Muscle of leg (tissue), 16 donors: ENCODE results near the gene YPEL2. TPM values are rescaled to one million over a fixed set of nuclear protein-coding genes. Genes with fewer than 3 reads are reported as not detected.
"Not testable (repeated sequence)": the region's sequence is repeated elsewhere in the genome, so short reads cannot be mapped to it uniquely, and the experiment has no call there.

ENCODE experiments used
- DNase-seq: peaks from one replicate; pipeline ENCODE4 v3.0.0; 2013
- H3K27ac ChIP-seq: one replicate; pipeline ENCODE4 v1.5.1; 2013; ENCODE audit warnings: mild to moderate bottlenecking, low read length, control low read depth
- H3K27me3 ChIP-seq: one replicate; pipeline ENCODE4 v1.6.1; 2013; ENCODE audit warnings: low read length; ENCODE audit not compliant: control insufficient read depth, insufficient read depth
- H3K36me3 ChIP-seq: one replicate; pipeline ENCODE4 v1.6.1; 2013; ENCODE audit warnings: low read length; ENCODE audit not compliant: control insufficient read depth, insufficient read depth
- H3K4me1 ChIP-seq: one replicate; pipeline ENCODE4 v1.6.1; 2013; ENCODE audit warnings: low read length; ENCODE audit not compliant: control insufficient read depth, insufficient read depth
- H3K4me3 ChIP-seq: one replicate; pipeline ENCODE4 v1.5.1; 2013; ENCODE audit warnings: low read length, control low read depth
- H3K9me3 ChIP-seq: replicated peaks from 2 replicates; pipeline ENCODE4 v1.6.1; 2013; ENCODE audit warnings: low read depth, low read length; ENCODE audit not compliant: control insufficient read depth
- WGBS: methylation state at CpG from one replicate; pipeline ENCODE4 v1.1.5; 2013; ENCODE audit warnings: missing lambda C conversion rate; ENCODE audit not compliant: insufficient coverage; 5-methylcytosine and 5-hydroxymethylcytosine counted together
- long read RNA-seq, 11 donors: transcript quantifications; one replicate each; lab custom pipeline, GENCODE V29; 2026
- polyA plus RNA-seq, 8 donors: library from polyadenylated mRNA; unstranded; fragments of 120-200 nt; gene quantifications; one replicate each; pipeline versions ENCODE4 v1.2.1 to v1.2.3, GENCODE V29; 2013; ENCODE audit warnings: inconsistent platforms in 1 of 8, low replicate concordance in 1 of 8; ENCODE audit not compliant: insufficient read length in 8 of 8, insufficient read depth in 1 of 8
- total RNA-seq: library from RNA; stranded (reverse); fragments of 120-200 nt; gene quantifications from one replicate; pipeline ENCODE4 v1.2.4, GENCODE V29; 2013

Gene YPEL2, protein sequence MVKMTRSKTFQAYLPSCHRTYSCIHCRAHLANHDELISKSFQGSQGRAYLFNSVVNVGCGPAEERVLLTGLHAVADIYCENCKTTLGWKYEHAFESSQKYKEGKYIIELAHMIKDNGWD
- total RNA-seq = 12.8 TPM
- polyA plus RNA-seq = 10 to 100 TPM; 11.3 to 15.6 (median 12.8) TPM
- long read RNA-seq, donor 1 = 0 reads
- long read RNA-seq, donor 2, partial matches to known transcripts = 0 of 1 reads
- long read RNA-seq, donor 2, other reads (novel, unspliced or antisense) = 0 of 1 reads
- long read RNA-seq, donor 3, full-length matches to known transcripts = 5 of 5 reads
- long read RNA-seq, donor 3, partial matches to known transcripts = 0 of 5 reads
- long read RNA-seq, donor 3, other reads (novel, unspliced or antisense) = 0 of 5 reads
- long read RNA-seq, donor 4, full-length matches to known transcripts = 1 of 1 reads
- long read RNA-seq, donor 4, partial matches to known transcripts = 0 of 1 reads
- long read RNA-seq, donor 4, other reads (novel, unspliced or antisense) = 0 of 1 reads
- long read RNA-seq, donor 5, full-length matches to known transcripts = 7 of 7 reads
- long read RNA-seq, donor 5, partial matches to known transcripts = 0 of 7 reads
- long read RNA-seq, donor 5, other reads (novel, unspliced or antisense) = 0 of 7 reads
- long read RNA-seq, donor 6, full-length matches to known transcripts = 1 of 1 reads
- long read RNA-seq, donor 6, partial matches to known transcripts = 0 of 1 reads
- long read RNA-seq, donor 6, other reads (novel, unspliced or antisense) = 0 of 1 reads
- long read RNA-seq, donor 7, full-length matches to known transcripts = 4 of 4 reads
- long read RNA-seq, donor 7, partial matches to known transcripts = 0 of 4 reads
- long read RNA-seq, donor 7, other reads (novel, unspliced or antisense) = 0 of 4 reads
- long read RNA-seq, donor 8, full-length matches to known transcripts = 2 of 2 reads
- long read RNA-seq, donor 8, partial matches to known transcripts = 0 of 2 reads
- long read RNA-seq, donor 8, other reads (novel, unspliced or antisense) = 0 of 2 reads
- long read RNA-seq, donor 9, full-length matches to known transcripts = 5 of 5 reads
- long read RNA-seq, donor 9, partial matches to known transcripts = 0 of 5 reads
- long read RNA-seq, donor 9, other reads (novel, unspliced or antisense) = 0 of 5 reads
- long read RNA-seq, donor 10, full-length matches to known transcripts = 3 of 3 reads
- long read RNA-seq, donor 10, partial matches to known transcripts = 0 of 3 reads
- long read RNA-seq, donor 10, other reads (novel, unspliced or antisense) = 0 of 3 reads
- long read RNA-seq, donor 11, full-length matches to known transcripts = 2 of 19 reads
- long read RNA-seq, donor 11, partial matches to known transcripts = 17 of 19 reads
- long read RNA-seq, donor 11, other reads (novel, unspliced or antisense) = 0 of 19 reads

DNA sequence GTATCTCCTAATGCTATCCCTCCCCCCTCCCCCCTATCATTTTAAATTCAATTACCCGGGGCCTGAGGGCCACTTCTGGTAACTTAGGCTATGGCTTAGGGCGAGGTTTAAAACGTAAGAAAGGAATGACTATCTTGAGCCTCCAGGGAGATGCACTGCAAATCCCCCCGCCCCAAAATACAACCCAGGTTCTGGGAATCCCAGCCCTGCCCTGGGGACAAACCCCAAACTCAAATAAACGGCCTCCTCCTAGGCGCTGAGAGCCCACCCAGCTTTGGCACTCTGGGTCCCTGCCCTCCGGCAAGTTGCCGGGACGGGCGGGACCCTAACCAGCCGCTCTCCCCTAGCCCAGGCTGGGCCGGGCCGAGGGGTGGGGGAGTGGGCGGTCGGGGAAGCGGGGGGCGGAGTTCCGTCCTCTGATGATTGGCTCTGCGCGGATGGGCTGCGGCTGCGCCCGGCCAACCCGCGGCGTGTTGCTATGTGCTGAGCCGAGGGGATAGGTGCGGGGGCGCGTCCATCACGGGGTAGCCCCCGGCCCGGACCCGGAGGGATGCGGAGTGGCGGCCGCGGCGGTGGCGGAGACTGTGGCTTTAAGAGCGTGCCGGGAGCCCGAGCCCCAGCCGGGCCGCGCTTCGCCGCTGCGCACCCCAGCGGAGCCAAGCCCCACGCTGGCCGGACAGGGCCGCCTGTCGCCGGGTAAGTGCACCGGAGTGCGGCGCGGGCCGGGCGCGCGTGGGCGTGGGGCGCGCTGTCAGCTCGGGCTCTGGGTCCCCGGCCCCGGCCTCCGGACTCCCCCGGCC lies at the start of gene YPEL2:
Gene YPEL2 (plus strand): TSS at position 527 of the 800 bp plus-strand sequence. CDS start 21,755 bp downstream, outside the sequence.
- DNase-seq = peak; percentile 99
- peak within 1 kb of the TSS; percentile 92 for H3K4me3 ChIP-seq
- under 1% methylated on average over 62 of the region's 71 CpGs for whole genome bisulfite sequencing
- H3K27ac ChIP-seq = peak within 1 kb of the TSS; percentile 89
- H3K4me1 ChIP-seq = peaks cover 35% of the 10 kb centered on the region
- no peaks in the 10 kb centered on the region for H3K27me3 ChIP-seq
- no peaks in the 10 kb centered on the region for H3K36me3 ChIP-seq
- no peaks in the 10 kb centered on the region for H3K9me3 ChIP-seq

DNA sequence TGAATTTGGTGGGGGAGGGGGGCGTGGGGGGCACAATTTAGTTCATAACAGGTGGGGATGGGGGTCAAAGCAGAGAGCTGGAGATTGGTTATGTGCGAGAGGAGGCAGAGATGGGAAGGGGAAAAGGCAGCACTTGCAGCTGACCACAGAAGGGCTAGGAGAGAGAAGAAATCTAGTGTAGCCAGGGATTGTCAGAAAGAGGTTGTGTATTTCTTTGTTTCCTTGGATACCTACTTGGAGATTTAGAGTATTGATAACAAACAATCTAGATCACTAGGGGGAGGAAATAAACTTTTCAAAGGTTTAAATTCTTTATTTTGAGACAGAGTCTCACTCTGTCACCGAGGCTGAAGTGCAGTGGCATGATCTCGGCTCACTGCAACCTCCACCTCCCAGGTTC lies 47.1 kb upstream of the YPEL2 start:
- DNase-seq = peak; percentile 46
- no peaks in the 10 kb centered on the region for H3K27me3 ChIP-seq
- no peak overlapping the region for H3K27ac ChIP-seq
- H3K9me3 ChIP-seq = no peaks in the 10 kb centered on the region
- no peaks in the 10 kb centered on the region for H3K4me1 ChIP-seq
- H3K36me3 ChIP-seq = no peaks in the 10 kb centered on the region
- H3K4me3 ChIP-seq = no peak overlapping the region
- 38% methylated on average over 4 of the region's 4 CpGs for WGBS

DNA sequence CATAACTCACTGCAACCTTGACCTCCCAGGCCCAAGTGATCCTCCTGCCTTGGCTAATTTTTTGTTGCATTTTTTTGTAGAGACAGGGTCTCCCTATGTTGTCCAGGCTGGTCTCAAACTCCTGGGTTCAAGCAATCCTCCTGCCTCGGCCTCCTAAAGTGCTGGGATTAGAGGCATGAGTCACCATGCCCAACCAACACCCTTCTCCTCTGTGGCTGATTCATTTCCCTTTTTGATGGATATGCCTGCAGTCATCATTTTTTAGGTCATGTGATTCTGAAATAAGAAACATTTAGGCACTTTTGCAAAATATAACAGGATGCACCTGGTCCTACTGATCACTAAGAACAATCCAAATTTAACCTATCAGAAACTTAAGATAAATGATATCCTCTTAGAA lies 44.0 kb upstream of the YPEL2 start:
- H3K9me3 ChIP-seq = no peaks in the 10 kb centered on the region
- no peaks in the 10 kb centered on the region for H3K27me3 ChIP-seq
- no peaks in the 10 kb centered on the region for H3K4me1 ChIP-seq
- H3K36me3 ChIP-seq = no peaks in the 10 kb centered on the region
- H3K27ac ChIP-seq = peak overlapping the region; percentile 18
- WGBS = no CpG with 5 or more reads among the region's 1 CpG
- no peak overlapping the region for H3K4me3 ChIP-seq
- DNase-seq = peak; percentile 65

DNA sequence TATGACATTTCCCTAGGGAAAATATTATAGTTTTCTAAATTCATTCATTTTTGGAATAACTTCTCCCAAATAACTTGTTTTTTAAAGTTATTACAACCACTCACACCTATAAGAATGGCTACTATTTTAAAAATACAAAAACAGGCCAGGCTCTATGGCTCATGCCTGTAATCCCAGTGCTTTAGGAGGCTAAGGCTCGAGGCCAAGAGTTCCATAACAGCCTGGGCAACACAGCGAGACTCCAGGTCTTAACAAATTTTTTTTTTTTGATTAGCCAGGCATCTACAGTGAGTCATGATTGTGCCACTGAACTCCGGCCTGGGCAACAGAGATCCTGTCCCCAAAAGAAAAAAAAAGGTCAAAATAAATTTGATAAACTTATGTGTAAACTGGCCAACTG lies 43.6 kb upstream of the YPEL2 start:
- no peaks in the 10 kb centered on the region for H3K9me3 ChIP-seq
- H3K4me1 ChIP-seq = no peaks in the 10 kb centered on the region
- no peak for DNase-seq
- WGBS = 85% methylated on average over 2 of the region's 3 CpGs
- H3K4me3 ChIP-seq = no peak overlapping the region
- peak overlapping the region; percentile 18 for H3K27ac ChIP-seq
- no peaks in the 10 kb centered on the region for H3K27me3 ChIP-seq
- H3K36me3 ChIP-seq = no peaks in the 10 kb centered on the region

DNA sequence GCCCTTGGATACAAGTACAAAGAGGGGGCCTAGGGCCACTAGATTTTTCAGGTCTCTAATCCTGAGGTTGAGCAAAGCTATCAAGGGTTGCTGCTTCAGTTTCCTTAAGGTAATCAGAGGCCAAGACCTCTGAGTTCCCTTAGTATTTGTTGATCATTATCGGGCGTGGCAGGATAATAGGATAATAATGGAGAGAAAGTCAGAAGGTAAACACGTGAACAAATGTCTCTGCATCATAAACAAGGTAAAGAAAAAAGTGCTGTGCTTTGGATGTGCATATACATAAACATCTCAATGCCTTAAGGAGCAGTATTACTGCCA lies 41.5 kb upstream of the YPEL2 start:
- H3K36me3 ChIP-seq = no peaks in the 10 kb centered on the region
- no peaks in the 10 kb centered on the region for H3K27me3 ChIP-seq
- H3K4me3 ChIP-seq = no peak overlapping the region
- DNase-seq = no peak
- H3K9me3 ChIP-seq = no peaks in the 10 kb centered on the region
- WGBS = no CpG with 5 or more reads among the region's 3 CpGs
- no peak overlapping the region for H3K27ac ChIP-seq
- no peaks in the 10 kb centered on the region for H3K4me1 ChIP-seq

DNA sequence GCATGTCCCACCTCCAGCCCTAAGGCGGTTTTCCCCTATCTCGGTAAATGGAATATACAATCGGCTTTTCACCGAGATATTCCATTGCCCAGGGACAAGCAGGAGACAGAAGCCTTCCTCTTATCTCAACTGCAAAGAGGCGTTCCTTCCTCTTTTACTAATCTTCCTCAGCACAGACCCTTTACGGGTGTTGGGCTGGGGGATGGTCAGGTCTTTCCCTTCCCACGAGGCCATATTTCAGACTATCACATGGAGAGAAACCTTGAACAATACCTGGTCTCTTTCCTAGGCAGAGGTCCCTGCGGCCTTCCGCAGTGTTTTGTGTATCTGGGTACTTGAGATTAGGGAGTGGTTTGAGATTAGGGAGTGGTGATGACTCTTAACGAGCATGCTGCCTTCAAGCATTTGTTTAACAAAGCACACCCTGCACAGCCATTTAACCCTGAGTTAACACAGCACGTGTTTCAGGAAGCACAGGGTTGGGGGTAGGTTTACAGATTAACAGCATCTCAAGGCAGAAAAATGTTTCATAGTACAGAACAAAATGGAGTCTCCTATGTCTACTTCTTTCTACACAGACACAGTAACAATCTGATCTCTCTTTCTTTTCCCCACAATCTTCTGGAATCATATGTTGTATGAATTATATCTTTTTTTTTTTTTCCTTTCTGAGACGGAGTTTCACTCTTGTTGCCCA lies 41.0 kb upstream of the YPEL2 start:
- H3K36me3 ChIP-seq, H3K27ac ChIP-seq, DNase-seq, H3K4me3 ChIP-seq, H3K27me3 ChIP-seq, H3K4me1 ChIP-seq, H3K9me3 ChIP-seq: not testable (repeated sequence)
- WGBS = 36% methylated on average over 4 of the region's 12 CpGs

DNA sequence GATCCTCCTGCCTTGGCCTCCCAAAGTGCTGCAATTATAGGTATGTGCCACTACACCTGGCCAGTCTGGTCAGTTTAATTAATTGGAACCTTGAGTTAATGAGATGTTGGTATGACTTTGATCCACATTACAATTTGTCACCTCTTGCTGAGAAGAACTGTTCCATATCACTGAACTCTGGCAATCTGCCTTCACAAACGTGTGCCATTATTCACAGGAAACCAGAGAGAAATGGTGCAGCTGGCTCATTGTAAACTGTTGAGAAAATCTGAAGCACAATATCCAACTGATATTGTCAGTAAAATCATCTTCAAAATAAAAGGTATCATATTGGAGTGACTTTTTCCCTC lies 39.3 kb upstream of the YPEL2 start:
- no CpG with 5 or more reads among the region's 1 CpG for WGBS
- H3K27ac ChIP-seq = no peak overlapping the region
- no peaks in the 10 kb centered on the region for H3K36me3 ChIP-seq
- DNase-seq = no peak
- no peak overlapping the region for H3K4me3 ChIP-seq
- H3K9me3 ChIP-seq = no peaks in the 10 kb centered on the region
- no peaks in the 10 kb centered on the region for H3K4me1 ChIP-seq
- H3K27me3 ChIP-seq = no peaks in the 10 kb centered on the region

DNA sequence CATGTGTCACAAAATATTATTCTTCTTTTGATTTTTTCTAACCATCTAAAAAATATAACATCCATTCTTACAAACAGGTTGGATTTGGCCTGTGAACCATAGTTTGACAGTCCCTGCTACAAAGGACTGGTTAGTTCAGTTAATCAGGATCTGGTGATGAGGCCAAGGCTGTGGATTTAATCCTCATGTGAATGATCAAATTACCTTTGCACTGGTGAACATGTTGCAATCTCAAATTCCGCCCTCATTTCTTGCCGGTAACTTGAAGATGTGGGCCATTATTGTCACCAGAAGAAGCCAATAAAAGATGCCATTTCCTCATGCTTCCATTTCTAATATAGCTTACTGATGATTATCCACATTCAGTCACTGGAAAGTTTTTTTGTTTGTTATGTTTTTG lies 35.3 kb upstream of the YPEL2 start:
- no peaks in the 10 kb centered on the region for H3K36me3 ChIP-seq
- H3K27me3 ChIP-seq = no peaks in the 10 kb centered on the region
- H3K9me3 ChIP-seq = no peaks in the 10 kb centered on the region
- no peak overlapping the region for H3K27ac ChIP-seq
- no CpG with 5 or more reads among the region's 2 CpGs for WGBS
- DNase-seq = no peak
- no peak overlapping the region for H3K4me3 ChIP-seq
- no peaks in the 10 kb centered on the region for H3K4me1 ChIP-seq

DNA sequence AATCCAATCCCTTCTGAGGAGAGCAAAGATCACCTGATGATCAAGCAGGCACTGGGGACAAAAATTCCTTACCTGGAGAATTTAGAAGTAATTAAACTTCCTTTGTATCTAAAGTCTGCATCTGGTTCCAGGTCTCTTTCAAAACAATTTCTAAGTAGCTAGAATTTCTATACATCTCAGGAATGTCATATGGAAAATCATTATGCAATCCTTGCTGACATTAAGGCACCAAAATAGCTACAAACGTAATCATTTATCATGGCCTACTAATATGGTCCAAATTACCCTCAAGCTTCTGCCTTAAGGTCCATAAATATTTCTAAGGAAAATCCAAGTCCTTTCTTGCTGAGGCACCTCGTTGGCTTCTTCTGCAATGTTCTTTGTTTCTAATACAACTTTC lies 32.9 kb upstream of the YPEL2 start:
- DNase-seq = no peak
- Histone ChIP-seq H3K27ac (no peak overlapping the region), H3K4me3 (no peak overlapping the region), H3K27me3 (no peaks in the 10 kb centered on the region), H3K9me3 (no peaks in the 10 kb centered on the region), H3K36me3 (no peaks in the 10 kb centered on the region), H3K4me1 (no peaks in the 10 kb centered on the region)
- 77% methylated on average over 2 of the region's 2 CpGs for WGBS
